Amygdala (tissue), 56 donors: ENCODE results near the gene GAGE12J.
"Not testable (repeated sequence)": the region's sequence is repeated elsewhere in the genome, so short reads cannot be mapped to it uniquely, and the experiment has no call there.

Experiments used
- DNase-seq, 56 donors: peaks; one replicate each; lab custom pipeline; 2025; lab: John Stamatoyannopoulos, UW

The GAGE12J gene

DNA sequence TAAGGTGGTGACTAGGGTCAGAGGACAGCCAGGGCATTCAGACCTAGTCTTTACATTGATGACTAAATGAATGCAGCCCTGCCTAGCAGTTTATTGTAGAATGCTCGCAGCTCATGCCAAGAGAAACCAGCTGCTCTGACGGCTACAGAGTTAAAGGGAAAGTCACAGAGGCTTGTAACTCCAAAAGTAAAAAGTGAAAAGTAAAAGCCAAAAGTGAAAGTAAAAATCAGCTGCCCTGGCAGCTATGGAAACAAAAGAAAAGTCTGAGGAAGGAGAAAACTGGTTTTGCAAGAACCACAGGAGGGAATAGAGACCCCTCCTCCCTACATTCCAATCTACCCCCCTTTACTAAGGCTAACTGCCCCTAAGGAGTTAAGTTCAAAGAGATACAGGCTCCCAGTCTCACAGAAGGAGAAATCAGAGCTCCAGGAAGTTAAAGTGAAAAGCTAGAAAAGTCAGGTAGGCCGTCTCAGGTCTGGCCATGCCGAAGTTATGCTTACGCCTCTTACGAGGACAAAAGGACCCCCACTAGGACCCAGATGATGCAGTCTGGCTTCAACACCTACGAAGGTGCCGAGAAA lies 12.3 kb upstream of the GAGE12J start:
- no peak for DNase-seq

DNA sequence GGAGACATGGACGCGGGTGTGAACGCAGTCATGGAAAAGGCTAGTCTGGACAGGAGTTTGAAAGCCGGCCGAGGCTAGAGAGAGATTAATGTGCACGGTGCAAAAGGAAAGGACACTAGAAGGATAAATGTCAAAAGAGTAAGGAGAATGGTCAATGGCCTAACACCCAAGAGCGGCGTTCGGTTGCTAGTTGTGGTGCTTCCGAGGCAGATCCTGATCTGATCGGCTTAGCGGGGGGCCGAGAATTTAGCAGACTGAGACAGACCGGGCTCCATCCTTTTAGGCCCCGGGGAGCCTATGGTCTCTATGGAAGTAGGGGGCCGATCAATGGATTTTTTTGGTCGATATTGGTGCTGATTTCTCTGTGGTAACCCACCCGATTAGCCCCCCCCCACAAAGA lies 11.5 kb upstream of the GAGE12J start:
- no peak for DNase-seq

DNA sequence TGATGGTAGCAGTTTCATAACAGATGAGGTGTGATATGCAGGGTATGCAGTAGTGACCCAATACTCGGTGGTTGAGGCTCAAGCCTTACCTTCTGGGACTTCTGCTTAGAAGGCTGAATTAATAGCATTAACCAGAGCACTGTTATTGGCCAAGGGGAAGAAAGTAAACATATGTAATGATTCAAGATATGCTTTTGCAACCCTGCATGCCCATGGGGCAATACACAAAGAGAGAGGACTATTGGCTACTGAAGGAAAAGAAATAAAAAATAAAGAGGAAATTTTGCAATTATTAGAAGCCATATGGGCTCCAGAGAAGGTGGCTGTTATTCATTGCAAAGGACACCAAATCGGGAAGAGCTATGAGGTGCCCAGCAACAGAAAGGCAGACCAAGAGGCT lies 9.7 kb upstream of the GAGE12J start:
- no peak for DNase-seq

DNA sequence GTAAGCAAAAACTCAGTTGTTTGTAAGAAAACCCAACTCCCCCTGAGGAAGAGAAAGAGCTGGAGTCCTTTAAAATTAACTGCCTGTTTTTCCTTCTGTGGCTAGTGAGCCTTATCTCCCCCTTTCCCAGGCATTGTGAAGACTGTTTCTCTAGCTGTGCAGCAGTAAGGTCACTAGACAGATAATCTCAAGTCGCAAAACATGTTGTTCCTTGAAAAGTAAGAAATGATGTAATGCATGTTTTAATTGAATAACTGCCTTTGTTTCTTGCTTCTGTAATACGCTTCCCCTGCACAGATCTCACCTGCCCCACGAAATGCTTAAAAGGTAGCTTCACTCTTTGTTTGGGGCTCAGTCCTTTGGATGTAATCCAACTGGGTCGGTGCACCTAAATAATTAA lies 5.8 kb upstream of the GAGE12J start:
- no peak for DNase-seq

DNA sequence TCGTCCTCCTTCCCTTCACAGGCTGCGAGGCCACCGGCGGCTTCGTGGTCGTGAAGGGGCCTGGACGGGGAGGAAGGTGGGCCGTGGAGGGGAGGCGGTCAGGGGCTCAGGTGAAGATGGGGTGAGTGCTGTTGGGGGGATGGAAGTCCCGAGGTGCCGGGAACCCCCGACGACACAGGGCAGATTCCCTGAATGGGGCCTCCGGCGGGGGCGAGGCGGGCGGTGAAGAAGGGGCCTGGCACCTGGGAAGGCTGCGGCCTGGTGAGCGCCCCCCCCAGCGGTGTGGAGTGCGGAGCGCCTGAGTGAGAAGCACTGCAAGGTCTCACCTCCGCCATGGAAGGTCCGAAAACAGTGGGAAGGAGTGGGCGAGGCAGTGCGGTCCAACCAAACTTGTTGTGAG lies 429 bp downstream of the GAGE12J start:
- not testable (repeated sequence) for DNase-seq

DNA sequence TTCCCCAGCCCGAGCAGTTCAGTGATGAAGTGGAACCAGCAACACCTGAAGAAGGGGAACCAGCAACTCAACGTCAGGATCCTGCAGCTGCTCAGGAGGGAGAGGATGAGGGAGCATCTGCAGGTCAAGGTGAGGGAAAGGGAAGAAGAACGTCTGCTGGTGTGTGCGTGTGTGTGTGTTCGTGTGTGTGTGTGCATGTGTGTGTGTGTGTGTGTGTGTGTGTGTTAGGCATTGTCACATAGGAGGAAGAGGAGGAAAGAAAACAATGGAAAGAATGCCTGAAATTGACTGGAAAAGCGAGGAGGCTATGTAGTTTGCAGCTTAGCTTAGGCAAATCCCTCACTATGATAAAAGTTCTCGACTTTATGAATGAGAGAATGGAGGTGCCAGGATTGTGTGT lies 1.9 kb downstream of the GAGE12J start:
- DNase-seq: not testable (repeated sequence)

DNA sequence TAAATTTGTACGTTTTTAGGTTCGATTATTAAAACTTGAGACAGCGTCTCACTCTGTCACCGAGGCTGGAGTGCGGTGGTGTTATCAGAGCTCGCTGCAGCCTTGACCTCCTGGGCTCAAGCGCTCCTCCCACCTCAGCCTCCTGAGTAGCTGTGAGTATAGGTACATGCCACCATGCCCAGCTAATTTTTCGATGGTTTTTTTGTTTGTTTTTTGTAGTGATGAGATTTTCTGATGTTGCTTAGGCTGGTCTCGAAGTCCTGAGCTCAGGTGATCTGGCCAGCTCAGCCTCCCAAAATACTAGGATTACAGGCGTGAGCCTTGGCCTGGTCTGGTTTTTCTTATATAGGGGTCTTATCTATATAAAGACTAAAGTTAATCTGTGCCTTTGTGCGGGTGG lies 8.6 kb downstream of the GAGE12J start:
- DNase-seq: not testable (repeated sequence)

DNA sequence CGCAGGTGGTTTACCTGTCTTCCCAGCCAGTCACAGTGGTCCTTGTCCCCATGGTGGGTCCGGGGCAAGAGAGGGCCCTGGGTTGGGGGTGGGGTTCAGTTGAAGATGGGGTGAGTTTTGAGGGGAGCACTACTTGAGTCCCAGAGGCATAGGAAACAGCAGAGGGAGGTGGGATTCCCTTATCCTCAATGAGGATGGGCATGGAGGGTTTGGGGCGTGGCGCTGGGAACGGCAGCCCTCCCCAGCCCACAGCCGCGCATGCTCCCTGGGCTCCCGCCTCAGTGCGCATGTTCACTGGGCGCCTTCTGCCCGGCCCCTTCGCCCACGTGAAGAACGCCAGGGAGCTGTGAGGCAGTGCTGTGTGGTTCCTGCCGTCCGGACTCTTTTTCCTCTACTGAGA lies 9.4 kb downstream of the GAGE12J start, which contains the start of gene GAGE13:
TSS of gene GAGE13 (plus strand) at position 301 of the 400 bp plus-strand sequence. CDS start 1,156 bp downstream, outside the sequence.
- not testable (repeated sequence) for DNase-seq

DNA sequence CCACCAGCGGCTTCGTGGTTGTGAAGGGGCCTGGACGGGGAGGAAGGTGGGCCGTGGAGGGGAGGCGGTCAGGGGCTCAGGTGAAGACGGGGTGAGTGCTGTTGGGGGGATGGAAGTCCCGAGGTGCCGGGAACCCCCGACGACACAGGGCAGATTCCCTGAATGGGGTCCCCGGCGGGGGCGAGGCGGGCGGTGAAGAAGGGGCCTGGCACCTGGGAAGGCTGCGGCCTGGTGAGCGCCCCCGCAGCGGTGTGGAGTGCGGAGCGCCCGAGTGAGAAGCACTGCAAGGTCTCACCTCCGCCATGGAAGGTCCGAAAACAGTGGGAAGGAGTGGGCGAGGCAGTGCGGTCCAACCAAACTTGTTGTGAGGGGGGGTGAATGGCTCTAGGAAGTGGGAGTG lies 10.0 kb downstream of the GAGE12J start:
- DNase-seq: not testable (repeated sequence)

DNA sequence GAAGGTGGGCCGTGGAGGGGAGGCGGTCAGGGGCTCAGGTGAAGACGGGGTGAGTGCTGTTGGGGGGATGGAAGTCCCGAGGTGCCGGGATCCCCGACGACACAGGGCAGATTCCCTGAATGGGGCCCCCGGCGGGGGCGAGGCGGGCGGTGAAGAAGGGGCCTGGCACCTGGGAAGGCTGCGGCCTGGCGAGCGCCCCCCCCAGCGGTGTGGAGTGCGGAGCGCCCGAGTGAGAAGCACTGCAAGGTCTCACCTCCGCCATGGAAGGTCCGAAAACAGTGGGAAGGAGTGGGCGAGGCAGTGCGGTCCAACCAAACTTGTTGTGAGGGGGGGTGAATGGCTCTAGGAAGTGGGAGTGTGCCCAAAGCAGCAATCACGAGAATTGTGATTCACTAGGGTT lies 19.6 kb downstream of the GAGE12J start:
- not testable (repeated sequence) for DNase-seq

DNA sequence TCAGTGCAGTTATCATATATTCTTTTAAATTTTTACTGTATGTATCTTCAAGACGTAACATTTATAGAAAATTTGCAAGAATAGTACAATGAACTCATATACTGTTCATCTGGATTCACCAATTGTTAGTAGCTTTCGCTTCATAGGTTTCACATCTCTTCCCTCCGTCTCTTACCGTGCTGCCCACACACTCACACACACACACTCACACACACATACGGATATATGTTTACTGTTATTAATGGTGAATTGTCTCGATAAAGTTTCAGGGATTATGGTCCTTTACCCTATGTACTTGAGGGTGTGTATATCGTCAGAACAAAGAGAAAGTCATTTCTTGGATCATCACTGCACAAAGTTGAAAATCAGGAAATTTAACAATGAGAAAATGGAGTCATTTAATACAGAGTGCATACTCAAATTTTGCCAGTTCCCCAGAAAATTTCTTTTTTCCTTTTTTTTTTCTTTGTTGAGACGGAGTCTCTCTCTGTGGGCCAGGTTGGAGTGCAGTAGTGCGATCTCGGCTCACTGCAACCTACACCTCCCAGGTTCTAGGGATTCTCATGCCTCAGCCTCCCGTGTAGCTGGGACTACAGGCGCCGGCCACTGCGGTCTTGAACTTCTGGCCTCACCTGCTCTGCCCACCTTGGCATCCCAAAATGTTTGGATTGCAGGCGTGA lies 22.8 kb downstream of the GAGE12J start:
- not testable (repeated sequence) for DNase-seq

DNA sequence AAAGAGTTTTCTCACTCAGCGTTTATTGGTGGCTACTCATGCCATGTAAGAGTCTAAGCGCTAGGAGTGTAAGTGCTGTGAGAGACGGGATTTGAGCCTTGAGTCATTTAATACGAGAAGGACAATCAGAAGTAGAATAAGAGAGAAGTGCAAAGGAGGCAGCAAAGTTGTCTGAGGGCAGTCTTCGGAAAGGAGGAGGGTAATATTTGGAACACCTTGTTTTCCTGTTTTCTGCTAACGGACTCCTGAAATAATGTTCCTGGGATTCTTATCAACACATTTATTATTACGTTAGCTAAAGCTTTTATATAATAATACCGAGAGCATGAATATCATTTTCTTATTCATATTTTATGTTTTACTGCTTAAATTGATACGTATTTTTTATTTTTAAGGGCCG lies 23.6 kb downstream of the GAGE12J start:
- DNase-seq: not testable (repeated sequence)

DNA sequence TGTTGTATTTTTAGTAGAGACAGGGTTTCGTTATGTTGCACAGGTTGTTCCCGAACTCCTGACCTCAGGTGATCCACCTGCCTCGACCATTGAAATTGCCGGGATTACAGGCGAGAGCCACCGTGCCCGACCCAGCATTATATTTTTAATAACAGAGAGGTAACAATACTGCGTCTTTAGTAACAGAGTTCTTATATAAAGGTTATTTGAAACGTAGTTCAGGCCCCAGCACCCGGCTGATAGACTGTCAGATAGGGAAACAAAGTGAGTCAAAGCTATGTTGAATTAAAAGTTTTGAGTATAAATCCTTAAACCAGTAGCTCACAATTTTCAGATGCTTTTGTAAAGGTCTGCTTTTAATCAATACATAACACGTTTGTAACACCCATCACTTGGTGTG lies 24.3 kb downstream of the GAGE12J start:
- DNase-seq: not testable (repeated sequence)
